Mesothelial cell of epicardium (in vitro differentiated cells): ENCODE data around the gene HOXA10. TPM values are rescaled to one million over a fixed set of nuclear protein-coding genes. Genes with fewer than 3 reads are reported as not detected.

Experiments
- DNase-seq, 2 experiments: peaks; one replicate each; pipeline ENCODE4 v3.0.0; 2021; ENCODE audit warnings: low spot score in 2 of 2; ENCODE audit not compliant: unreplicated experiment in 2 of 2
- H3K27ac Mint-ChIP-seq: 2 replicates; pipeline ENCODE4 v1.8.0; 2021; ENCODE audit warnings: mixed read lengths
- H3K27me3 Mint-ChIP-seq: 2 replicates; pipeline ENCODE4 v1.8.0; 2021; ENCODE audit warnings: low read depth, mixed read lengths
- H3K36me3 Mint-ChIP-seq: 2 replicates; pipeline ENCODE4 v1.8.0; 2021; ENCODE audit warnings: mixed read lengths
- H3K4me1 Mint-ChIP-seq: 2 replicates; pipeline ENCODE4 v1.8.0; 2021; ENCODE audit warnings: mixed read lengths
- H3K4me3 Mint-ChIP-seq: 2 replicates; pipeline ENCODE4 v1.8.0; 2021; ENCODE audit warnings: mild to moderate bottlenecking, moderate library complexity, mixed read lengths
- H3K9me3 Mint-ChIP-seq: 2 replicates; pipeline ENCODE4 v1.8.0; 2021; ENCODE audit warnings: mixed read lengths
- CTCF ChIP-seq: fragments of 200-600 bp; sonication (generic); IDR thresholded peaks from one replicate; pipeline ENCODE4 v1.5.0; 2021; ENCODE audit warnings: antibody characterized with exemption; ENCODE audit not compliant: unreplicated experiment
- total RNA-seq: library from RNA; stranded (reverse); gene quantifications from 3 replicates; pipeline ENCODE4 v1.2.1, GENCODE V29; 2021

Gene HOXA10
- total RNA-seq, 1 donor from 2014 or later, result 14.4 TPM

GRCh38 chr7:27169658-27170425 is 4.3 kb downstream of the HOXA10 start:
- peak overlapping the region; percentile 71 for H3K4me3 Mint-ChIP-seq
- H3K36me3 Mint-ChIP-seq, result no peaks in the 10 kb centered on the region
- peaks cover 88% of the 10 kb centered on the region for H3K27me3 Mint-ChIP-seq
- TF ChIP-seq CTCF, result no peak
- peaks cover 39% of the 10 kb centered on the region for H3K4me1 Mint-ChIP-seq
- H3K27ac Mint-ChIP-seq, result peak overlapping the region; percentile 92
- no peaks in the 10 kb centered on the region for H3K9me3 Mint-ChIP-seq
- no peak for DNase-seq

GRCh38 chr7:27168265-27168947 is 5.7 kb downstream of the HOXA10 start:
- peak overlapping the region; percentile 94 for H3K27ac Mint-ChIP-seq
- H3K9me3 Mint-ChIP-seq, result no peaks in the 10 kb centered on the region
- no peak for DNase-seq
- TF ChIP-seq CTCF, result no peak
- H3K36me3 Mint-ChIP-seq, result peaks cover 1% of the 10 kb centered on the region
- peaks cover 44% of the 10 kb centered on the region for H3K4me1 Mint-ChIP-seq
- H3K27me3 Mint-ChIP-seq, result peaks cover 93% of the 10 kb centered on the region
- H3K4me3 Mint-ChIP-seq, result peak overlapping the region; percentile 65

GRCh38 chr7:27167916-27168264 is 6.2 kb downstream of the HOXA10 start:
- H3K9me3 Mint-ChIP-seq, result no peaks in the 10 kb centered on the region
- H3K36me3 Mint-ChIP-seq, result peaks cover 1% of the 10 kb centered on the region
- H3K4me3 Mint-ChIP-seq, result peak overlapping the region; percentile 65
- peak overlapping the region; percentile 94 for H3K27ac Mint-ChIP-seq
- DNase-seq, result no peak
- peaks cover 46% of the 10 kb centered on the region for H3K4me1 Mint-ChIP-seq
- H3K27me3 Mint-ChIP-seq, result peaks cover 95% of the 10 kb centered on the region
- TF ChIP-seq CTCF, result no peak

GRCh38 chr7:27166531-27167505 is 7.3 kb downstream of the HOXA10 start:
- Mint-ChIP-seq H3K36me3 (peaks cover 1% of the 10 kb centered on the region), H3K4me3 (peak overlapping the region; percentile 65), H3K27me3 (peaks cover 97% of the 10 kb centered on the region), H3K9me3 (no peaks in the 10 kb centered on the region), H3K27ac (peak overlapping the region; percentile 94), H3K4me1 (peaks cover 44% of the 10 kb centered on the region)
- DNase-seq, result no peak
- TF ChIP-seq CTCF, result no peak

GRCh38 chr7:27165996-27166530 is 8.1 kb downstream of the HOXA10 start:
- H3K27ac Mint-ChIP-seq, result peak overlapping the region; percentile 97
- H3K9me3 Mint-ChIP-seq, result no peaks in the 10 kb centered on the region
- peaks cover 1% of the 10 kb centered on the region for H3K36me3 Mint-ChIP-seq
- H3K4me1 Mint-ChIP-seq, result peaks cover 45% of the 10 kb centered on the region
- peaks cover 93% of the 10 kb centered on the region for H3K27me3 Mint-ChIP-seq
- TF ChIP-seq CTCF, result no peak
- H3K4me3 Mint-ChIP-seq, result peak overlapping the region; percentile 65
- no peak for DNase-seq
